HuH-7 (cell line): Measurements from ENCODE around the gene C10orf105.

ENCODE experiments used
- DNase-seq: peaks from one replicate; pipeline ENCODE4 v3.0.0; 2011; ENCODE audit warnings: low spot score

The C10orf105 gene

DNA sequence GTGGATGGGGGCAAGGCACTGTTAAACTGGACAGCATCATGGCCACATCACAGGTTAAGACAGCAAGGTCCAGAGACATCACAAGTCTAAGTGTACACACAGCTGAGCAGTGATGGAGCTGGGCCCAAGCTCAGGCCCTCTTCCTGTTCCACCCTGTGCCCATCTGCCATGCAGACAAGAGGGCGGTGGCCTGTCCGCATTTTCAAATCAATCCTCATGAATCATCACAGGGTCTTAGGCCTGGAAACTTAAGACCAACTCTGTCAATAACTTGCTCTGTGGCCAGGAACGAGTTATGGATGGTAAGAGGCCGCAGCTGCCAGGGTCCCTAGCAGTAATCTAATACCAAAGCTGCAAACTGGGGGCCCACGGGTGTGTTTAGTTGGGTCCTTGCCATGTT lies 3.2 kb downstream of the C10orf105 start:
- no peak for DNase-seq

DNA sequence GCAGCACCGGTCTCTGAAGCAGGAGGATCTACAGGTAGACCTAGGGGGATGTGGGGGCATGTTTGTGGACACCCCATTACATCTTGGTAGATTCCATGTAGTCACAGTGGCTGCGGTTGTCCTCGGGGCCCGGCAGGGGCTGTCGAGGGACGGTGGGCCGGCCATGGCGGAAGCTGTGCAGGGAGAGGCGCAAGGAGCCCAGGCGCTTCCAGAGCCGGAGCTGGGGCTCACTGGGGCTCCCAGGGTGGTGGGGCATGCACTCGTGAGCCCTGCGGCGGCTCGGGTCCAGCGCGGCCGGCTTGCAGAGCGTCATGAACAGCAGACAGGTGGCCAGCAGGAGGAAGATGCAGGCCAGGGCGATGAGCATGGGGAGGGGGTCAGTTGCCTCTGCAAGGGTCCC lies 3.7 kb downstream of the C10orf105 start:
- no peak for DNase-seq

DNA sequence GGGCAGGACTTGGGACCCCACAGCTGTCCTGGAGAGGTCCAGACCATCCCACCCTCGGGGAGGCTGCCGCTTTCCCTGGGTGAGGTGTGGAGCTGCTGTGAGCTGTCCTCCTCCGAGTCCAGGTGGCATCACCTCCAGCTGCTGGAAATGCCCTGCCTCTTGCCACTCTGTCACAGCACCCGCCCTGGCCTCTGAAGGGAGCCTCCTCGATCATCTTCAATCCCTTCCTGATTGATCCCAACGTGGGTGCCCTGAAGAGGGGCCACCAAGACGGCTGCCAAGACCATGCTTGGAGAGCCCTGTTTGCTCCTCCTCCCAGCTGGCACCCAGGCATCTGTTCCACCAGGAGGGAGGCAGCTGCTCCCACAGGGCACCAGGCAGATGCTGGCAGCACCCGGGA lies 4.6 kb downstream of the C10orf105 start:
- DNase-seq: no peak

DNA sequence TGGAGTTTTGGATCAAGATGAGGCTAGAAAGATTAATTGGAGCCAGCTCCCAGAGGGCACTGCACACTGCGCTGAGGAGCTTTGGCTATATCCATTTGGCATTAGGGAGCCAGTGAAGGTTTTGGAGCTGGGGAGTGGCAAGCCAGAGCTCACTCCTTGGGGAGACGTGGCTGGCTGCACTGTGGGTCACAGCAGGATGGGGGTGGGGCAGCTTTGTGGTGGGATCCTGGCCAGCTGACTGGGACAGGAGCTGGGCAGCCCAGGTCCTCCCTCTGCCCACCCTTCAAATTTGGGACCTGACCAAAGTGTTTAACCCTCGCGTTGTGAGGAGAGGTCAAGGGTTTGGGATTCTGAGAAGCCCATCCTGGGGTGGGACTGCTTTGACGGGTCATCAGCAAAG lies 5.0 kb downstream of the C10orf105 start:
- DNase-seq: no peak

DNA sequence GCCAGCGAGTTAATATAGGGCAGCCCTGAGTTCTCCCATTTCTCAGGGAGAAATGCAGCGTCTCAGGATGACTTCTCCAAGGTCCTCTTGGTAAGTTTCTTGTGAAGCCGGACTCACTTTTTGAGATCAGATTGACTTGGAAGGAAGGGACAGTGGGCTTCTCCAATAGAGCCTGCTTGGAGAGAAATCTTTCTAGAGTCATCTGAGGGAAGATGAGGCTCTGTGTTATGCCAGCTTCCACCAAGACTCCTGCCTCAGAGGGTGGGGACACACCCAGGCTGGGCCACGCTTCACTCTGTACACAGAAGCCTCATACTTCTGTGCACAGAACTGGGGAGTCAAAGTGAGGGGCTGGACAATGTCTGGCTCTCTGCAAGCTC lies 5.6 kb downstream of the C10orf105 start:
- no peak for DNase-seq

DNA sequence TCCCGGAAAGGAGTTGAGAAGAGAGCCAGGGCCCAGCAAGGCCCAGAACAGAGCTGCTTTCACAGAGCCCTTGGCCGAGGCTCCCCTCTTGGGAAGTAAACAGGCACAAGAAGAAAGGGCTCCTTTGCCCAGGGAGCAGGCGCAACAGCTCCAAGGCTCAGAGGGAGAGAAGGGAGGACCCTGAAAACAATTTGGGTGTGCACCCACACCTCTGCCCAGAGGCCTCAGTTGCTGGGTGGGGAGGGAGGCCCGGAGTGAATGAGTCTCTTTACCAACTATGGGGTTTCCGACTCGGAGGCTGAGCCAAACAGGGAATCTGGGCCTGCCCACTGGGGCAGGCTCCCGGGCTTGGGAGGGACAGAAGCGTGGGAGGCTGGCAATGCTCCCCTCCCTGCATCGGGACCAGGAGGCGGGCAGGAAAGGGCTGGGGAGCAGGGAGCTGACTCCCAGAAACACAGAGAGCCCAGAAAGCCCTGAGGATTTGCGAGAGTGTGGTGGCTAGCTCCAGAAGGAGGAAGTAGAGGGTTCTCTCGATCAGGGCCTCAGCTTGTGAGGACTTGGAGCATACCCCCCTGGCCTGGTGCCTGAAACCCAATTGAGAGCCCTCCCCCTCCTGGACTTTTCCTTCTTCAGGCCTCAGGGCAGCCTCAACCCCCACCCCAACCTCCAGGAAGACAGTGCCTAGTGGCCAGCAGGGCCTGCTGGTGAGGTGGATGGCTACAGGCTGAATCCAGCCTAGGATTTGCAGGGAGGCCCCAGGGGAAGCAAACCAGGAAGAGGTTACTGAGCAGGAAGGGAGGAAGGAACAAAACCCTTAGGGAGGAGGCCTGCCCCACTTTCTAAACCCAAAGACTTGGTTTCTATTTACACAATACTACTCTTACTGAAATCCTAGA lies 6.2 kb downstream of the C10orf105 start:
- DNase-seq: no peak

DNA sequence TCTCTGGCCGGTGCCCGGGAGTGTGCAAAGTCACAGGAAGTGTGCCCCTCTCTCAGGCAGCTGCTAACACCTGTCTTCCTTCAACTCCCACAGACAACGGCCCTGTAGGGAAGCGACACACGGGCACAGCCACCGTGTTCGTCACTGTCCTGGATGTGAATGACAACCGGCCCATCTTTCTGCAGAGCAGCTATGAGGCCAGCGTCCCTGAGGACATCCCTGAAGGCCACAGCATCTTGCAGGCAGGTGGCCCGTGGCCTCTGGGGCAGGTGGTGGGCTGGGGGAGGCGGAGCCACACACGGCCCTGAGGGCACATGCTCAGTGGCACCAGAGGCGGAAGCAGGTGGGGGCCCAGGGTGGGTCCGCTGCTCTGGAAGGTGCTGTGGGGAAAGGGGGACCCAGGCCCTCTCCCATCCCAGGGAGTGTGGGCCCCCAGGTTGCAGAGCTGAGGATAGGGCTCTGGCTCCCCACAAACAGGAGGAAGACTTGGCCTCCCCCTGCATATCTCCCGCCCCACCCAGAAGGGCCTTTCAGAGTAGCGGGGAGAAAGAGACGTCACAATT lies 6.9 kb downstream of the C10orf105 start:
- DNase-seq: no peak

DNA sequence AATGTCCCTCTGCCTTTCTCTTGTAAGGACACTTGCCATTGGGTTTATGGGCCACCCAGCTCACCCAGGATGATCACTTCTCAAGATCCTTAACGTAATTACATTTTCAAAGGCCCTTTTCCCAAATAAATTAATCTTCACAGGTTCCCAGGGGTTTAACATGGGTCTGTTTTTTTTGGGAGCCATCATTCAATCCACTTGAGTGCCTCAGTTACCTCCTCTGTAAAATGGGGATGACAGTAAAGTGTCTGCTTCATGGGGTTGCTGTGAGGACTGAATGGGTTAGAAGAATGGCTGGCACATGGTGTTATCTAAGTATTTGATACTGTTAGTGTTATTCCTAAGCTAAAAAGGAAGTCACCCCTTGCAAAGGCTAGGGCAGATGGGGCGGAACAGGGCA lies 7.4 kb downstream of the C10orf105 start:
- no peak for DNase-seq

DNA sequence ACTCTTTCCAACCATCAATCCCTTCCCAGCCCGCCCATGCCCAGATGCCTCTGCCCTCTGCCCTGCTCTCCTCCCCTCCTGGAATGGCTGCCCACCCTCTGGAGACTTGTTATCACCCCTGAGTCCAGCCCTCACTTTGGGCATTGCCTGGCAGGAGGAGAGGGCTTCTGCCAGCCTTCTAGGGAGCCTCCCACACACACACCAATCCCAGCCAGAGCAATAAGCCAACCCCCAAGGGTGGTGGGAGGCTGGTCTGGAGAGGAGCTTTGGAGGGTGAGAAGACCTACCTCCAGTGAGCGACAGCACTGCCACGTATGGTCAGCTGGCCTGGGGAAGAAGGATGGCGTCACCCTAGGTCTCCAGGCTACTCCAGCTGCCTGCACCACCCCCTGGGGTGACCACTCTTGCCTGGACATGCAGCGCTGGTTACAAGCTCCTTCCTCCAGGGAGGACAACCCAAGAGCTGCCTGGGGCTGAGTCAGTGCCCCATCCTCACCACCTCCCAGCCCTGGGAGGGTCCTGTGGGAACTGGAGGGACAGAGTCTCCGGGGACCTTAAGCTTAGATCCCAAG lies 8.4 kb downstream of the C10orf105 start:
- no peak for DNase-seq

DNA sequence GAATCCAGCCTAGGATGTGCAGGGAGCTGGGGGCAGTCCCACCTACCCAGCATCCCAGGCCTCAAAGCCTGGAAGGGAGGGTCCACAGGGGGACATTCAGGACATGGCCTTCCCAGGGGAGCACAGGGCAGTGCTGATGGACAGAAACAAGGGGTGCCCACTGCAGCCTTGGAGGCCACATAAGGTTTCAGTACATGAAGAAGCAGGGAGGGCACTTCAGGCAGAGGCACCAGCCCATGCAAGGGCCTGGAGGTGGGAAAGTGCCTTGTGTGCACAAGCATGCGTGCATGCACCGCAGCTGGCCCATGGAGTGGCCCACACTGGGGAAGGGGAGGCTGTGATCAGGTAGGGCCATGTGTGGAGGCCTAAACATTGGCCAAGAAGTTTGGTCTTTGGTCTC lies 9.1 kb downstream of the C10orf105 start:
- no peak for DNase-seq

DNA sequence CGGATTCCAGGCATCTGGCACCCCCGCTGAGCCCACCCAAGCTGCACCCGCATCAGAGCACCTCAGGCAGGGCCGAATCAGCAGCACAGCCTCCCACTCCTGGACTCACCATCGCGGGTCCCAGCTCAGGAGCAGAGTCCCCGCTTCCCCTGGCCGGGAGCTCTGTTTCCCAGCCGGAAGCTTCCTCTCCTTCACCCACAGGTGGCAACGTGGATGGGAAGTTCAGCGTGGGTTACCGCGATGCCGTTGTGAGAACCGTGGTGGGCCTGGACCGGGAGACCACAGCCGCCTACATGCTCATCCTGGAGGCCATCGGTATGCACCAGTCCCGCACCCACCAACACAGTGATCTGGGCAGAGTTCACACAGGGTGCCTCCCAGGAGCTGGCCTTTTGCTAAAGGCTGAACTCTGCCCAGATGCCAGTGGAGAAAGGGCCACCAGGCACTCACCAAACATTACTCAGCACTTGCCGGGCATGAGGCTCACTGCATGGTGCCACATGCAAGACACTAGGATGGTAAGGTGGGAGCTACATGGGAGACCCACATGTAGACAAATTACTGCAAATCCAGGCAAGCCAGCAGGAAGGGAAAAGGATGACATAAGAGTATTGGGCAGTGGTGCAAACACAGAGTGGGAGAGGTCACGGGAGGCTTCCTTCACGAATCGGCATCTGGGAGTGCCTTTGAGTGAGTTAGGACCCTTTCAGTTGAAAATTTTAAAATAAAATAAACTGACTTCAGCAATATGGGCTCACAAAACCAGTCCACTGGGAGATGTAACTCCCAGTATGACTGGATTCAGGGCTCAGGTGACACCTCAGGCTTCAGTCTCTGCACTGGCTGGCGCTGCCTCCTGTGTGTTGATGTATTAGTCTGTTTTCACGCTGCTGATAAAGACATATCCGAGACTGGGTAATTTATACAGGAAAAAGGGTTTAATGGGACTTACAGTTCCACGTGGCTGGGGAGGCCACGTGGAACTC lies 10.4 kb downstream of the C10orf105 start:
- DNase-seq: no peak

DNA sequence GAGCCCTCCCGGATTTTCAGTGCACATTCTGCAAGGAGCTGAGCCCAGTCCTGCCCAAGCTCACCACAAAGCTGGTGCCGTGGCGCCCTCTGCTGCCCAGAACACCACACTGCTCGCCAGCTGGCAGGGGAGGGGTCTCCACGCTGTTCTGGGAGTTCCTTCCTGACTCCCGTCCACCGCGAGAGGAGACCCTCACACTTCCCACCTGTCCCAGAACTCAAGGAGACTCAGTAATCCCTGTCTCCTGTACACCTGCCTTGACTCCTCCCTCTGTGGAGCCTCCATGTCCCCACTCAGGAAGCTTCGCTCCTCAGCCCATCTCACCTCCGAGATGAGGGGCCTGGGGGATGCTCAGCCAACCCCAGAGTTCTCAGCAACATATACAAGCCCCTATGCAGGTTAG lies 11.3 kb downstream of the C10orf105 start:
- DNase-seq: peak; percentile 74

DNA sequence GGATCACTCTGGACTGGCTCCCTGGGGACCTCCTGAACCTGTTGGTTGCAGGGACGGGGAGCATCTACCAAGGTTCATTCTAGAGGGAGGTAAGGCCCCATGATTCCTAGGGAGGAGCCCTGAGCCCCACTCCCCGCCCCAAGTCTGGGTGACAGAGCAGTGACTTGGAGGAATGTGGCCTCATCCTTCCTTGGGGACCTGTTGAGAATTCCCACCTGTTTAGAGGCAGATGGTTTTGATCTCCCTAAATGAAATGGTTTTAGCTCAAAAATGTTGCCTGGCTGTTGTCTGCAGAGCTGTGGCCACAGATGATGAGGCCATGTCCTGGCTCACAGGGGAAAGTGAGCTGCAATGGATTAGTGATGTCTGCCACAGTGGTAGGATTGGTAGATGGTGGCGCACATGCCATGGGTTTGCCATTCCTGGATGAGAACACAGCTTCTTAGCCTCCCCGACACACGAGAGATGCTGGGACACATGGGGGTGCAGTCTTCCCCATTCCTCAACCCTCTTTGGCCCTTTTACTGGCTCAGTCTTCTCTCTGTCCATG lies 12.3 kb downstream of the C10orf105 start:
- DNase-seq: no peak

DNA sequence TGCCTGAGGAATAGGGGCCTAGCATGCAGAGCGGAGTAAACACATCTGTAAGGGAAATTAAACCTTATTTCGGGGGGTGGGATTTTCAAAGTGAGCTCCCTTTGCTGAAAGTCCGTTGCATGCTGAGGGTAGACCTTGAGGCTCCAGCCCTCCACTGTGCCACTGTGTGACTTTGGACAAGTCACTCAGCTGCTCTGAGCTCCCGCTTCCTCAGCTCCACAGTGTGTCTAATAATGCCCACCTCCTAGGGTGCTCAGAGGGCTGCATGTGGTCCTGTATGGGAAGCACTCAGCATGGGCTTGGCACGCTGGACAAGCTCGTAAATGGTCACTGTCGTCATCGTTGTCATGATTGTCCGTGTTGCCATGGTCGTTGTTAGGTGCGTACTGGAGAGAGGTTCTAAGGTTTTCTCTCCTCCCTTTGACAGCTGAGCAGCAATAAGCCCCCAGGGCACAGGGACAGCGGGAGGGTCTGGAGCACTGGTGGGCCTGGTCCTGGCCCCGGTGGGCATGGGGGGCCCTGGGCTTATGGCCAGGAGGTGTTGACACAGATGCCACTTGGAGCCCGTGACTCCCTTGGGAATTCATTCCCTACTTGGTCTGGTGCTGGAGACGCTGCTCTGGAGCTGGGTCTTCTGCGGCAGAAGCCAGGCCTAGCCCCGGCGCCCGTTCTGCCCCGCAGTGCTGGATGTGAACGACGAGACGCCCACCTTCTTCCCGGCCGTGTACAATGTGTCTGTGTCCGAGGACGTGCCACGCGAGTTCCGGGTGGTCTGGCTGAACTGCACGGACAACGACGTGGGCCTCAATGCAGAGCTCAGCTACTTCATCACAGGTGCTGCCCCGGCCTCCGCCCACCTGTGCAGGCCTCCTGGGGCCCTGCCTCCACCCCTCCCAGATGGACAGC lies 13.1 kb downstream of the C10orf105 start:
- no peak for DNase-seq

DNA sequence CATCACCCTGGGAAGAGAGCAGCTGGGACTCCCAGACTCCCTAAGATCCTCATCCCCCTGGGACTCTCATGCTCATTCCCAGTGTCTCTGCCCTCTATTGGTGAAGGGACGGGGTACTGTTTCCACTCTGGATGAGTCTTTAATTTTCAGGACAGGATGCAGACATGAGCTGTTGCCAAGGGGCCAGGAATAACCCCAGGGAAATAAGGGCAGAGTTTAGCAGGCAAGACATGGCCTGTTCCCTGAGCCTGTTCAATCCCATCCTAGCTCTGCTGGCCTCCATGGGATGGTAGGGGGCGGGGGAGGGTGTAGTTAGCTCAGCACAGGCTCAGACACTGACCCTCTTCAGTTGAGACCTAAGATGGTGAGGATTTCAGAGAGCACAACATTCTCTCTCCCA lies 14.0 kb downstream of the C10orf105 start:
- DNase-seq: no peak

DNA sequence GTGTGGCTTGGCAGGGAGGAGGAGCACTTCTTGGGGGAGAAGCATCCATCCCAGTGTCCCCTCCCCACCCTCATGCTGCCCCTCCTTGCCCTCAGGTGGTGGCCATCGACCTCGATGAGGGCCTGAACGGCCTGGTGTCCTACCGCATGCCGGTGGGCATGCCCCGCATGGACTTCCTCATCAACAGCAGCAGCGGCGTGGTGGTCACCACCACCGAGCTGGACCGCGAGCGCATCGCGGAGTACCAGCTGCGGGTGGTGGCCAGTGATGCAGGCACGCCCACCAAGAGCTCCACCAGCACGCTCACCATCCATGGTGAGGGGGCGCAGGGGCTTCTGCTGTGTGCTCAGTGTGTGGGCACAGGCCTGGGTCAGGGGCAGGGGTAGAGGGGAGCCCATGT lies 14.8 kb downstream of the C10orf105 start:
- DNase-seq: no peak

DNA sequence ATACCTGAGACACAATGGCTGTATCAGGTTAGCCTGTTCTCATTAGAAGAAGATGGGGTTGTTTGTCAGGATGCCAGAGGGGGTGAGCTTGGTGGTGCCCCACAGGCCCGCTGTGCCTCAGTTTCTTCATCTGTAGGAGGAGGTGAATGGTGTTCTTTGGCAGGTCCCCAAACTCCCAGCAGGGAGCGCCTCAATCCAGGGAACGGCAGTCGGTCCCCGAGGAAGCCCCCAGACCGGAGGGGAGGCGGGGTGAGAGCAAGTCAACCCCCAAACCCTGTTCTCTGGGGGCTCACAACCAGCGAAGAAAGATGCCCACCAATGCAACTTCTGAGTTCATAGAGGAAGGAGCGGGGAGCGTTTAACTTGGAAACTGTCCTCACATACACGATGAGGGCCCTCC lies 16.0 kb downstream of the C10orf105 start:
- no peak for DNase-seq

DNA sequence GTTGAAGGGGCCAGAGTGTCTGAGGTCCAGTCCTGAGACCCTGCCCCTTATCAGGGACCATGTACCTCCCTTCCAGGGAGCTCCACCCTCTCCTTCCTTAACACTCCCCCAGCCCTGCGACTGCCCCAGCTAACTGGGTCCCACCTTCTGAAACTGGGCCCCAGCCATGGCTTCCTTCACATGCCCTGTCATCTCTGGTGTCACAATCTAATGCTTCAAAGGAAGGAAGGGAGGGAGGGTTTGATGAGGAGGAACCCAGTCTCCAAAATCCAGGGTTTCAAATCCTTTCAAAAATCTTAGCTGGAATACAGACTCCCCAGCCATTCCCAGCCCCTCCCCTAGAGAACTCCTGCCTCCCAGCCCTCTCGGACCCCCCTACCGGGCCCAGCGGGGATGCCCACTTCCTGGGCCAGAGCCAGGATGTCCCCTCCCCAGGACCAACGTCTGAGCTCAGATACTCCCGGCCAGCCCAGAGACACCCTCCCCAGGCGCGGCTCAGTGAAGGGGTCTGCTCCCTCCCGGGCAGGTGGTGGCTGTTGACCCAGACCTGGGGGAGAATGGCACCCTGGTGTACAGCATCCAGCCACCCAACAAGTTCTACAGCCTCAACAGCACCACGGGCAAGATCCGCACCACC lies 18.0 kb downstream of the C10orf105 start:
- DNase-seq: no peak

DNA sequence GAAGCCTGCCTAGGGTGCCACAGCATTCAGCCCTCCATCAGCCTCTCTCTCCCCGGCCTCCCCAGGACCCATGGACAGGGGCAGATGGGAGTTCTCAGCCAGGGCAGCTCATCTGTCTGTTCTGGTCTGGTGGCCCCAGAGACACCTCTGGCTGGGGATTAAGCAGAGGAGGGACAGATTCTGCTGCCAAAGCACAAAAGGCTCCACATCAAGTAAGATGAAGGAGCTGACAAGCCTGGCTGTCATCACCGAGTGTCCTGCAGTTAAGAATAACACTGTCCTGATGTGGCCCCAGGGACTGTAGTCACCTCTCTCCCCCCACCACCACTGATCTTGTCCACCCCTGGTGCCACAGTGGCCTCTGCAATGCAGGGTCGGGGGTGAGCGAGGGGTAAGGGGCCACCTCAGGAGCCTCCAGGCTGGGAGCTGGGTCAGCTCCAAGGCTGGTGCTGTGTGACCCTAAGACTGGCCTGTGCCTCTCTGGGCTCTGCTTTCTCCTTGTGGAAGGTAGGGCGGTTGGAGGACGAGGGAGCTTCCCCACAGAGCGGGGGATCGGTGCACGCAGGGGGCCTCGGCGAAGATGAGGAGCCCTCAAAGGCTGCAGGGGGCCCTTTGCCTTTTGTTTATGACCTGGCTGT lies 18.7 kb downstream of the C10orf105 start:
- DNase-seq: no peak

DNA sequence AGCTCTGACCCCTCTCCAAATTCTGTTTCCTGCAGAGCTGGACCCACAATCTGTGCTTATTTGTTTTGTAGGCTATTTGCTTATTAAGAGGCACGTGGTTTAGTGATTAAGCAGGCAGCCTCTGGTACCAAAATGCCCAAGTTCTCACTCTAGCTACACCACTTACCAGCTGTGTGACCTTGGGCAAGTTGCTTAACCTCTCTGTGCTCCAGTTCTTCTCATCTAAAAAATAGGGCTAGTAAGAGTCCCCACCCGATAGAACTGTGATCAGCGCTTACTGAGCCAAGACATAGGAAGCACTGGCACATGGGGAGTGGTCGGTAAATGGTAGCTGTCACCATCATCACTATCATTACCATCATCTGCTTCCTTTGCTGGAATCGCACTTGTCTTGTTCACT lies 20.8 kb downstream of the C10orf105 start:
- no peak for DNase-seq
